Measurements from ENCODE around the gene GH1. TPM values are rescaled to one million over a fixed set of nuclear protein-coding genes. Genes with fewer than 3 reads are reported as not detected.
A peak's percentile ranks its signal among the peaks of the same experiment; 100 is the strongest.
"Not testable (repeated sequence)": the region's sequence is repeated elsewhere in the genome, so short reads cannot be mapped to it uniquely, and the experiment has no call there.

Gene GH1
- total RNA-seq, 4 donors from 2014 or later: not detected

- no peak for DNase-seq (ENCODE audit: low spot score in 2 of 2)
- Histone ChIP-seq H3K4me1 (peaks cover 0 to 9% (median 0%) of the 10 kb centered on the region in 4 donors), H3K4me3 (no peak overlapping the region), H3K36me3 (no peaks in the 10 kb centered on the region), H3K27ac (no peak overlapping the region), H3K27me3 (no peaks in the 10 kb centered on the region), H3K9me3 (no peaks in the 10 kb centered on the region)
- WGBS, 2 donors: 91 to 97% methylated on average over 2 of the region's 2 CpGs
- TF ChIP-seq CTCF (IDR thresholded peaks at IDR 0.05) (no peak), POLR2A (IDR thresholded peaks at IDR 0.05) (no peak), EP300 (IDR thresholded peaks at IDR 0.05) (no peak)
Observed at GRCh38 chr17:63926164-63926563, 7.5 kb upstream of the GH1 start.

DNA sequence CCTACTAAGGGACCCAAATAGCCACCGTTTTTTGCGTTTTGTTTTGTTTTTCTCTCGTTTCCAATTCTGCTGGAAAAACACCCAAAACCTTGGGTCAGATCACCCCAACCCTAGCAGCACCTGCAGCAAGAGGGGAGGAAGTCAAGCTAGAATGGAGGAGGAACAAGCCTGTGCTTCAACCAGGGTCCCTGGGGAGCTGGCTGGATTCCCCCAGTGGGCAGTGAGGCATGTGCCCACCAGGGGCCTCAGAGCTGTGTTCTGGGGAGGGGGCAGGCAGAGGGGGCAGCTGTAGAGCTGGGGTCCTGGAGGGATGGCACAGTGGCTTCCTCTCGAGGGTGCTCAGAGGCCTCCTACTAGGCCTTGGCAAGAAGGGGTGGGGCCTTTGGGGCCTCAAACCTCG, 7.0 kb upstream of the GH1 start:
- Histone ChIP-seq H3K4me1 (peaks cover 0 to 3% (median 0%) of the 10 kb centered on the region in 4 donors), H3K4me3 (no peak overlapping the region), H3K27me3 (no peaks in the 10 kb centered on the region), H3K27ac (no peak overlapping the region), H3K36me3 (no peaks in the 10 kb centered on the region), H3K9me3 (no peaks in the 10 kb centered on the region)
- TF ChIP-seq POLR2A (IDR thresholded peaks at IDR 0.05) (no peak), EP300 (IDR thresholded peaks at IDR 0.05) (no peak), CTCF (IDR thresholded peaks at IDR 0.05) (no peak)
- DNase-seq (ENCODE audit: low spot score in 2 of 2): no peak
- WGBS, 2 donors: 71 to 73% methylated on average over 5 of the region's 5 CpGs

GRCh38 chr17:63922402-63922801, 3.8 kb upstream of the GH1 start:
- DNase-seq (ENCODE audit: low spot score in 2 of 2); H3K9me3 ChIP-seq; H3K4me1 ChIP-seq; H3K27me3 ChIP-seq; H3K36me3 ChIP-seq; H3K4me3 ChIP-seq; H3K27ac ChIP-seq: not testable (repeated sequence)
- 62 to 83% methylated on average over 9 of the region's 9 CpGs for WGBS, 2 donors

DNA sequence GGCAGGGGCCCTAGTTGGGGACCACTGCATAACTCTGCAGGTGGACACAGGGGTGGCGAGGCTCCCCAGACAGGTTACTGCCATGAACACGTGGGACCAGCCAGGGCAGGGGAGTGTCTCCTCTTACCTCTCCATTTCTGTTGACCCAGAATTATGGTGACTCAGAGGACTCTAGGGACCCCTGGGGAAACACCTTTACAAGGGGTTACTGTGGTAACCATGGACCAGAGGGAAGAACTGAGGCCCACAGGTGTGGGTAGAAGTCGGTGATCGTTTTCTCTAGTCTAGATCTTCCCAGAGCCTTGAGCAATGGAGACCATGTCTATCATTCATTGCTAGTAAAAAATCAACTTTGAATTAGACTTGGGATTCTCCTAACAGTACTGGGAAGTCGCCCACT, 2.1 kb upstream of the GH1 start:
- DNase-seq (ENCODE audit: low spot score in 2 of 2): not testable (repeated sequence)

DNA sequence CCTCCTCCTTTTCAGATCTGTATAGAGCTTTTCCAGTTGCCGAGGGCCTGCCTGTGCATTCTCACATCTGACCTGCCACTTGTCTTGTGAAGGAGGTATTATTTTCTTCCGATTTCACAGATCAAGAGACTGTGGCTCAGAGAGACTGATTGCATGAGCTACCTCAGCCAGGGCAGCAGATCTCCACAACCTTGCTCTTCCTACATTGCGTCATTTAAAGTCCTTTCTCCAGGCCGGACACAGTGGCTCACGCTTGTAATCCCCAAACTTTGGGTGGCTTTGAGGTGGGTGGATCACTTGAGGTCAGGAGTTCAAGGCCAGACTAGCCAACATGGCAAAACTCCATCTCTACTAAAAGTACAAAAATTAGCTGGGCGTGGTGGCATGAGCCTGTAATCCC, 1.4 kb upstream of the GH1 start:
- not testable (repeated sequence) for H3K27ac ChIP-seq; DNase-seq (ENCODE audit: low spot score in 2 of 2); H3K27me3 ChIP-seq; H3K36me3 ChIP-seq; H3K4me3 ChIP-seq; H3K4me1 ChIP-seq; H3K9me3 ChIP-seq
- 76 to 82% methylated on average over 6 of the region's 6 CpGs for WGBS, 2 donors

More for the DNA sequence above, 2.1 kb upstream of the GH1 start:
- not testable (repeated sequence) for H3K4me3 ChIP-seq, H3K36me3 ChIP-seq, H3K9me3 ChIP-seq, H3K27me3 ChIP-seq, H3K27ac ChIP-seq, H3K4me1 ChIP-seq
- WGBS, 2 donors: 85 to 89% methylated on average over 5 of the region's 5 CpGs

- no peaks in the 10 kb centered on the region for H3K9me3 ChIP-seq
- no peaks in the 10 kb centered on the region for H3K36me3 ChIP-seq
- TF ChIP-seq CTCF (IDR thresholded peaks at IDR 0.05) (peak; percentile 86 to 96 (median 91)), POLR2A (IDR thresholded peaks at IDR 0.05) (no peak), EP300 (IDR thresholded peaks at IDR 0.05) (no peak)
- peaks cover 0 to 4% of the 10 kb centered on the region in 2 donors for H3K27me3 ChIP-seq
- WGBS, 2 donors: 48% methylated on average over 8 of the region's 8 CpGs
- peak; percentile 23 to 74 for DNase-seq (ENCODE audit: low spot score in 2 of 2)
- H3K27ac ChIP-seq: no peak overlapping the region
- H3K4me1 ChIP-seq: peaks cover 0 to 7% (median 0%) of the 10 kb centered on the region in 4 donors
- H3K4me3 ChIP-seq: no peak overlapping the region
Observed at GRCh38 chr17:63919311-63919723, 678 bp upstream of the GH1 start.

DNA sequence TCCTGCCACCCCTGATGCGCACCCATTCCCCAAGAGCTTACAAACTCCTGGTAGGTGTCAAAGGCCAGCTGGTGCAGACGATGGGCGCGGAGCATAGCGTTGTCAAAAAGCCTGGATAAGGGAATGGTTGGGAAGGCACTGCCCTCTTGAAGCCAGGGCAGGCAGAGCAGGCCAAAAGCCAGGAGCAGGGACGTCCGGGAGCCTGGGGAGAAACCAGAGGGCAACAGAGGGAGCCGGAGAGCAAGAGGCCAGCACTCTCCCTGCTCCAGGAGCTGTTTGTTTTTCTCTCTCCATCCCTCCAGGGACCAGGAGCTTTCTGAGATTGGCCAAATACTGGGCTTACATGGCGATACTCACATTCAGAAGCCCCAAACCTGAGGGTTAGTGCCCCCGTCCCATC, 334 bp downstream of the GH1 start:
- H3K4me1 ChIP-seq: peaks cover 0 to 7% (median 0%) of the 10 kb centered on the region in 4 donors
- H3K27me3 ChIP-seq: peaks cover 0 to 4% of the 10 kb centered on the region in 2 donors
- TF ChIP-seq POLR2A (IDR thresholded peaks at IDR 0.05): no peak
- no peak for TF ChIP-seq CTCF (IDR thresholded peaks at IDR 0.05)
- no peak for TF ChIP-seq EP300 (IDR thresholded peaks at IDR 0.05)
- no peaks in the 10 kb centered on the region for H3K36me3 ChIP-seq
- 52 to 59% methylated on average over 9 to 10 of the region's 10 CpGs for WGBS, 2 donors
- DNase-seq (ENCODE audit: low spot score in 2 of 2): no peak
- no peak overlapping the region for H3K4me3 ChIP-seq
- no peak overlapping the region for H3K27ac ChIP-seq
- H3K9me3 ChIP-seq: no peaks in the 10 kb centered on the region

All from tibial nerve (tissue), 4 donors.